Stimulated activated CD8-positive, alpha-beta memory T cell treated with anti-CD3 and anti-CD28 coated beads, Interleukin-12 subunit alpha, Interleukin-12 subunit beta, amount 100 ng/mL, for 24 hours (primary cell): Measurements from ENCODE around the gene DOK5.

Experiments
- DNase-seq: peaks from one replicate; pipeline ENCODE4 v3.0.0-alpha.2; 2020; ENCODE audit errors: extremely low read depth

The DOK5 gene

GRCh38 chr20:54692168-54692887 is 216.9 kb downstream of the DOK5 start:
- DNase-seq, result no peak

- DNase-seq, result no peak
These were observed 219.1 kb downstream of the DOK5 start for GRCh38 chr20:54694516-54694915.

- no peak for DNase-seq
These were observed 223.0 kb downstream of the DOK5 start for GRCh38 chr20:54698373-54698772.
